ENCODE data around the gene TRIM33.
A peak's percentile ranks its signal among the peaks of the same experiment; 100 is the strongest.

The TRIM33 gene

DNA sequence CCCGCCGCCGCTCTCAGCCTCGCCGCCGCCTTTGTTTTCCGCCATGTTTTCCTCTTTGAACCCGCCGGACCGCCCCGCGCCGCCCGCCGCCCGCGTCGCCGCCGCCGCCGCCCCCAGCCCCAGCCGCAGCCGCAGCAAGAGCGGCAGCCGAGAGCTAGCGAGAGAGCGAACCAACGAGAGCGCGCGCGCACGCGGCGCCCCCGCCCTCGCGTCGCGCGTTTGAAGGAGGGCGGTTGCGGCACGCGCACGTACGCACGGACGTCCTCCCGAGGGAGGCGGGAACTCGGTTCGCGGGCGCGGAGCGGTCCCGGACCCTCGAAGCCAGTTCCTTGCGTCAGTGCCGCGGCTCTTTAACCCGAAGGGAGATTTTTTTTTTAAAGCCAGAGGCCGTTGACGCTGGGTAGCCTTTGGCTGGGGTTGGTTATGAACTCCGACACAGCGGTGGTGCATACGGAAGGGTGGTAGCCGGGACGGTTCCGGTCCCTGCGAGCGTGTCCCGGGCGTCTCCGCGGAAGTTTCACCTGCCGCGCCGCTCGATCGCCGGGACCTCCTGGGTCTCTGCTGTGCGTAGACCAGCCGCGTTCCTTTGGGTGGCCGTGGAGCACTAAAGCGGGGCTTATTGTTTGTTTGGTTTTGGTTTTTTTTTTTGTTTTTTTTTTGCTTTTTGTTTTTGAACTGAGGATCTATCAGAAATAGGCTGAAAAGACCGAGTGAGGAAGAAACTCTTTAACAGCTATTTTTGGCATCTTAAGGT, at the start of gene TRIM33:
TRIM33 (minus strand) TSS at position 172 of the 754 bp plus-strand sequence; CDS start at position 45, 127 bp downstream.
- peak; percentile 58 for DNase-seq

DNA sequence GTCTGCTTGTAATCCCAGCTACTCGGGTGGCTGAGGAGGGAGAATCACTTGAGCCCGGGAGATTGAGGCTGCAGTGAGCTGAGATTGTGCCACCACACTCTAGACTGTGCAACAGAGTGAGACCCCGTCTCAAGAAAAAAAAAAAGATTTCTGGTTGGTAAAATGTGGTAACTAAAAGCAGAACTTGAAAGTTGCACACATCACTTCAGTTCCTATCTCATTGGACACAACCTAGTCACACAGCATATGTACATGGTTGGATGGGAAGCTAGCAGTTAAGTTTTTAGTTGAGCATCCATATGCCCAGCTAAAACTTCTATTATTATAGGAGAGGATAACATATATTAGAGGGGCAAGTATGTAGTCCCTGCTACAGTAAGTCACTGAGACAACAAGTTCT, 48.4 kb upstream of the TRIM33 start:
- DNase-seq = no peak

DNA sequence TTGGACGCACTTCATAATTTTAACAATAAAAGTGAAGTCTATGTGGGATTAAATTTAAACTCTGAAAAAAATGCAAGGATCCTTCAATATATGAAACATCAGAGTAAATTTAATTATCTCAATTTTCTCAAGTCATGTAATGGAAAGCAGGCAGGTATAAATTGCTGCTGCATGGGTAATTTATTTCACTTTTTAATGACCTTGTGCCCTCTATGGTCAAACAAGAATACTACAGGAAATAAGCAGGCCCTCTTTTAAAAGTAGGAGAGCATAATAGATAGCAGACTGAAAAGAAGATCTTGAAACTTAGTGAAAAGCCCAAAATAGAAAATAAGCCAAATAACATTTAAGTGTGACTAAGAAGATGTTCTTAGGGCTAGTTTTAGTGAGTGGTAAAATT, 47.5 kb upstream of the TRIM33 start:
- DNase-seq = no peak

DNA sequence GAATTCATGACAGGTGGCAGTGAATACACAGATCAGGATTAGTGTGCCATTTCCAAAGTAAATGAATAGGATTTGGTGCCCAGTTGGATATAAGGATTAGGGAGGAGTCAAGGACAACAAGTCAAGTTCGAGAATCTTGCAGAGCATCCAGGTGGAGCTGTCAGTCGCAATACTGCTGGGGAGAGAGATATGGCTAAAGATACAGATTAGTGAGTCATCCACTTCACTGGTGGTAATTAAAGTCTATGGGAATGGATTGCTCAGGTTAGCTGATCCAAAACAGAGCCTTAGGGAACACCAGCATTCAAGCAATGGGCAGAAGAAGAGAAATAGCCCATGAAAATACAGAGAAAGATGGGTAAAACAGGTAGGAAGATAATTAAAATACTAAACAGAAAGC, 43.6 kb upstream of the TRIM33 start:
- DNase-seq = no peak

DNA sequence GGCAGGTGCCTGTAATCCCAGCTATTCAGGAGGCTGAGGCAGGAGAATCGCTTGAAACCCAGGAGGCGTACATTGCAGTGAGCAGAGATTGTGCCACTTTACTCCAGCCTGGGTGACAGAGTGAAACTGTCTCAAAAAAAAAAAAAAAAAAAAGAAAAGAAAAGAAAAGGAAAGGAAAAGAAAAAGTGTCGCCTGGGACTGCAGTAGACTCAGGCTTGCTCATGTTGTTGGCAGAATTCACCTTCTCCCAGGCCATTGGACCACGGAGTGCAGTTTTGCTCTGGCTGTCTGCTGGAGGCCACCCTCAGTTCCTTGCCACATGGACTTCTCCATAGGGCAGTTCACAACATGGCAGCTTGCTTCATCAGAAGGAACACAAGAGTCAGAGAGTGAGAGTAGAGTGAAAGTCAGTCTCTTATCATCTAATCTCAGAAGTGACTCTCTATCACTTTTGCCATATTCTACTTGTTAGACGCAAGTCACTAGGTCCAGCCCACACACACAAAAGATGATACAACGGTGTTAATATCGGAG, 41.2 kb upstream of the TRIM33 start:
- no peak for DNase-seq

DNA sequence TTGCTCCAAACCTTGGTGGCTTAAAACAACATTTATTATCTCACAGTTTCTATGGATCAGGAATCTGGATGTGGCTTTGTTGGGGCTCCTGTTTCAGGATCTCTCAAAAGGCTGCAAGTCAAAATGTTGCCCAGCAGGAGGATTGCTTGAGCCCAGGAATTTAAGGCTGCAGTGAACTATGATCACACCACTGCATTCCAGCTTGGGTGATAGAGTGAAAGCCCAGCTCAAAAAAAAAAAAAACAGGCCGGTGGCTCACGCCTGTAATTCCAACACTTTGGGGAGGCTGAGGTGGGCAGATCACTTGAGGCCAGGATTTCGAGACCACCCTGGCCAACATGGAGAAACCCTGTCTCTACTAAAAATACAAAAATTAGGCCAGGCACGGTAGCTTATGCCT, 40.4 kb upstream of the TRIM33 start:
- DNase-seq = no peak

DNA sequence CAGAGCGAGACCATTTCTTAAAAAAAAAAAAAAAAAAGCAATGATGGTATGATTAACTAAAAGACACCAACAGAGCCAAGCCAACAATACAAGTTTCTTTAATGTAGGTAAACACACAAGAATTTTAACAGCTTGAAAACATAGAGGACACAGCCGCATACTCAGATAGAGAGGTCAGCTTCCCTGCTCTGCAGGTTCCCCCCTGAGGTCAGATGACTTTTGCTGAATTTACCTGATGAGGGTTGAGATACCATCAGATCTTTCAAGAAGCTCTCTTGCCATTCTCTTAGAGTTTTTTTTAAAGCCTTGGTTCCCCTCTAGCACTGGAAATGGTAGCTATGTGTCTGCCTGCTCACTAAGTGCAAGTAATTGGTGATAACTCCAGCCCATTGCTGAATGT, 39.3 kb upstream of the TRIM33 start:
- DNase-seq = no peak

DNA sequence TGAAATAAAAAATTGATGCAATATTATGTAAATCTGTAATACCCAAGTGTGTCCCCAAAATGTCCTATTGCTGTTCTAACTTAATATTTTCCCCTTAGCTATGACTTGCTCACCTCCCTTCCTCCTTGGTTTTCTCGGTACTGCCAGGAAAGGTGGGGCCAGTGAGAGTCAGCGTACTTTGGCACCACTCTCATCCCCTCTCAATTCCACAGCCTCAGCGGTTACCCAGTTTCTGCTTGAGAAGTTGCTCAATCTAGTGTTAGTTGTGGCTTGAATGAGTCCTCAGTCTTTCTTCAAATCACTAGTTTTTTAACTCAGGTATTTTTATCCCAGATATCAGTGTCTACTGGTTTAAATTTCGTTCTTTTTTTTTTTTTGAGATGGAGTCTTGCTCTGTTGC, 38.1 kb upstream of the TRIM33 start:
- DNase-seq = no peak

DNA sequence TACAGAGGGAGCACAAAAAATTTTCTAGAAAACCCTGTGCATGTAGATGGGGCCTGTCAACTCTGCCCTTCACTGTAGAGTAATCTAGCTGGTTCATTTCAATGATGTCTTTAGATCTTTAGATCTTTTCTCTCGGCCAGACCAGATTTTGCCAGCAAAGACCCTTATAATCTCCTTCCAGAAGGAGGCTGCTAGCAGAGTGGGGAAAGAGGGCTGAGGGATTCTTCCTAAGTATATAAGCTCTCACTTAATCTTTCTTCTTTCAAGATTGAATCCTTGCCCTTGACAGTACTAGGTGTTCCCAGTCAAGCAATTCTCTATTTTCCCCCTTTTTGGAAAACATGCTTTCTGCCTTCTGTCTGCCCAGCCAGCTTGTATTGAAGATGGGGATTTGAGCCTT, 36.1 kb upstream of the TRIM33 start:
- no peak for DNase-seq

DNA sequence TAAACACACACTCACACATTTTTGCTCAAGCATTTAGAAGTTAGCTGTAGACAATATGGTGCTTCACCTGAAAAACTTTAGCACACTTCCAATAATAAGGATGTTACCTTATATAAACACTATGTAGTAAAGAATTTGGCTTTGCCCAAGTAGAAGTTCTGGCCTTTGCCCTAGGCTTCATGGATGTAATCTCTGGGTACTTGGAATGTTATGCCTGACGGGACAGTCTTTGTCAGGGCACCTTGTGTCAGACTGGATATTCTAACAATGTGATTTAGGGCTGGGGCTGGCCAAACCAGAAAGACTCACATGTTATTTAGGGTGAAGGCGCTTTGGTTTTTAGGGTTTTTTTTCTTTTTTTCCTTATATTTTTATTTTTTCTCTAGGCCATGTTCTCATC, 34.8 kb upstream of the TRIM33 start:
- DNase-seq = no peak

DNA sequence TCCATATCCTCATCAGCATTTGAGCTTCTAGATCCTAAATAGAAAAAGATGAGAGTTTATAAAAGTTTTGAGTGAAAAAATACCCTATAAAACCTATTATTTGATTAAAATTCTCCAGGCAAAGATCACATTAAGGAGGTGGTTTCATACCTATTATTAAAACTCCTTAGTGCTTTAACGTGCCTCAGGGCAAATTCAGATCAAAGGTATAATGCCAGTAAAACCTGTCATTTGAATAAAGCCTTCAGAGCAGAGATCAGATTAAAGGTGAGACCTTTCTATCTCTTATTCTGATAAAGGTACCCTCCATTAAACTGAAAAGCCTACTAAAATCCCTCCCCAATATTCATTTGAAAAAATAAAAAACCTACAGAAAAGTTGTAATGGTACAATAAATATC, 34.3 kb upstream of the TRIM33 start:
- DNase-seq = no peak

DNA sequence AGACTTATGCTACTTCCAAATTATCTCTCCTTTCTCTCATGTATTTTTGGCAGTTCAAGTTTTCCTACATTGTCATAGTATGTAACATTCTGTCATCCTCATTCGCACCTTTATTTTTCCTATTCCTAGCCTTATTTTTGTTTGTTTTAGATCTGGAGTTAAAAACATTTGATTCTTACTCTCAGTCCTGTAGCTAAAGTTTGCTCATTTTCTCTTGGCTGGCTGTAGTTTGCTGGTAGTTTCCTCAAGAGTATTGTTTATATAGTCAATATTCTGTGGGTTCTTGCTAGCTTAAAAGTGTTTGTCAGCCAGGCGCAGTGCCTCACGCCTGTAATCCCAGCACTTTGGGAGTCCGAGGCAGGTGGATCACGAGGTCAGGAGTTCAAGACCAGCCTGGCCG, 29.8 kb upstream of the TRIM33 start:
- no peak for DNase-seq

DNA sequence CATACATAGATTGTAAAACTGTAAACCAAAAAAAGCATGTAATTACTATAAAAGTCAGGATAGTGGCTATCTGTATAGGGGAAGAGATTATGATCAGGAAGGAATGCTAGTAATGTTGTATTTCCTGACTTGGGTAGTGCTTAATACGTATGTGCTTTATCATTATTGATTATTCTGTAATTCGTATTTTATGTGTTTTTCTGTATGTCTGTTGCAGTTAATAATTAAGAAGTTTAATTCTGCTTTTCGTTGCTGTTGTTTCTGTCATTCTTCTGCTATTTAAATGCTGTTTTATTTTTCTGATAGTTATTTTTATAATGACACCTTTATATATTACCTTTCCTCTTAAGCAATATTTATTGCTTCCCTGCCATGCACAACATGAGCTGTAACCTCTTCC, 29.3 kb upstream of the TRIM33 start:
- DNase-seq = no peak

DNA sequence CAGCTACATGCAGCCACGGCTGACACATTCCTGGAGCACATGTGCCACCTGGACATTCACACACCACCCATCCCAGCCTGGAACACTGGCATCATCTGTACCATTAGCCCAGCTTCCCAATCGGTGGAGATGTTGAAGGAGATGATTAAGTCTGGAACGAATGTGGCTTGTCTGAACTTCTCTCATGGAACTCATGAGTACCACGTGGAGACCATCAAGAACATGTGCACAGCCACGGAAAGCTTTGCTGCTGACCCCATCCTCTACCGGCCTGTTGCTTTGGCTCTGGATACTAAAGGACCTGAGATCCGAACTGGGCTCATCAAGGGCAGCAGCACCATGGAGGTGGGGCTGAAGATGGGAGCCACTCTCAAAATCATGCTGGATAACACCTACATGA, 25.0 kb upstream of the TRIM33 start:
- no peak for DNase-seq

DNA sequence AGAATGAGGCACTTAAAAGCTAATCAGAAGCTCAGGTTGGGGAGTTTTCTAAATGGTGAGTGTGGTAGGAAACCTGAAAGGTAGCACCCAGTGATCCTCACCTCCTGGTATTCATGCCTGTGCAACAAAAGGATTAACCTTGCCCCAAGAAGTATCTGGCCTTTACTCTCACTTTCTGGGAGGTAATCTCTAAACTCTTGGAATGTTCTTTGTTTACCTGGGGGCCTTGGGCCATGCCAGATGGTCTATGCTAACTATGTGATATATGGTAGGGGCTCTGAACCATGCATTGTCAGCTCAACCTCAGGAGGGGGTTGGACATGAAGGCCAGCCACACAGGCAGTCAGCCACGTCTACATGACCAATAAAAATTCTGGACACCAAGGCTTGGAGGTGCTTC, 24.4 kb upstream of the TRIM33 start:
- DNase-seq = no peak

DNA sequence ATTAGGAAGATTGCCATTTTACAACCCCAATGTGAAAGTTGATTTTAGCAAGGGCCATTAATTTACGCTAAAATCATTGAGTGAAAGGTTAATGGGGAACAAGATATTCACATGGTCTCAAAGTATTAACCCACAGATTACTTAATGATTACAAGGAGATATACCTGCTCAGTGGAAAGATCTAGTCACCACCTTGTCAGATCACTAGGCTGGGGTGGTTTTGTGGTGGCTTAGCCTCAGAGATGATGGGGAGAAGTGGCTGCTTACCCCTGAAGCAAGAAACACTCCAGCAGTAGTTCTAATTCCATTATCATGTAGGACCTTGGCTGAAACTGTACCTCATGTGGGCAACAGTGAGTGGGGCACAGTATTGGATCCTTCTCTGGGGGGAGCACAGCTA, 20.1 kb upstream of the TRIM33 start:
- no peak for DNase-seq

DNA sequence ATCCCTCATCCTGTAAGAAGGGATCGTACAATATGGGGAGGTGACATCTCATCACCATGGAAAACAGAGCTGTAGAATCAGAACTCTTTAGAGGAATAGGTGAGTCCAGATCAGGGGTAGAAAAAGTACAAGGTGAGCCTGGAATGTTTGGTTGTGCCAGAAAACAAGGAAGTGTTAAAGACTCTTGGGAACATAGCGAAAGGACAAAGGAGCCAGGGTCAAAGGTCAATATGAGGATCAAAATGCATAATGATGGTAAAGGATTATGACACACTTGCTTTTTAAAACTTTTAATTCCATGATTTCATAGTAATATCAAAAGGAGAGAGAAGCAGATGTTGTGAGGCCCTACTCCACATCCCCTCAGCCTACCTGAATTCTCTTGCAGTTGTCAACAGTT, 19.2 kb upstream of the TRIM33 start:
- no peak for DNase-seq

DNA sequence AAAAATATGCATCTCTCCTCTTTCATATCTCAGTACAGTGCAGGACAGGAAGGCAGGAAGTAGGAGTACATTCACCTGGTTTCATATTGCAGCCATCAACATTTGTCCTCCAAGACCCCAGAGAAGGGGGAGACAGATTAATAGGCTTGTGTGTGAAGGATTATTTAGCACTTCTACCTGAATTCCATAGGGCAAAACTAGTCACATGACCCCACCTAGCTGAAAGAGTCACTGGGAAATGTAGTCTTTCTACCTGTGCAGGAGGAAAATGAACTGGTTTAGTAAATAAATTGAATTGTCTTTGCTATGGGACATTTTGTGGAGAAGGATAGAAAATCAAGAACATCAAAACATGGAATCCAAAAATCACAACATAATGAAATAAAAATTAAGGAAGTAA, 13.9 kb upstream of the TRIM33 start:
- no peak for DNase-seq

DNA sequence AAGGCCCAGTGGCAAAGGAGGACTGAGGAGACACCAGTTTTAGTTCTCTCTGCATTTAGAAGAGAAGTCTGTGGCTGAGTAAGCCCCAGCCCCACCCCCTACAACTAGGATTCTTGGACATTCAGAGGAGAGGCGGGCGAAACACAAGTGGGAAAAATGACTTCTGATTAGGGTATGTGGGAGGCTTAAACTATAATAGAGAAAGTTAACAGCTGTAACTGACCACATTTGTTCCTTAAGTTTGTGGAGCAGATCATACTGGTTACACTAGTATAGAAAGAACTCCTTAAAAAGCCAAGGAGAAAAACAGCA, 11.2 kb upstream of the TRIM33 start:
- DNase-seq = no peak

DNA sequence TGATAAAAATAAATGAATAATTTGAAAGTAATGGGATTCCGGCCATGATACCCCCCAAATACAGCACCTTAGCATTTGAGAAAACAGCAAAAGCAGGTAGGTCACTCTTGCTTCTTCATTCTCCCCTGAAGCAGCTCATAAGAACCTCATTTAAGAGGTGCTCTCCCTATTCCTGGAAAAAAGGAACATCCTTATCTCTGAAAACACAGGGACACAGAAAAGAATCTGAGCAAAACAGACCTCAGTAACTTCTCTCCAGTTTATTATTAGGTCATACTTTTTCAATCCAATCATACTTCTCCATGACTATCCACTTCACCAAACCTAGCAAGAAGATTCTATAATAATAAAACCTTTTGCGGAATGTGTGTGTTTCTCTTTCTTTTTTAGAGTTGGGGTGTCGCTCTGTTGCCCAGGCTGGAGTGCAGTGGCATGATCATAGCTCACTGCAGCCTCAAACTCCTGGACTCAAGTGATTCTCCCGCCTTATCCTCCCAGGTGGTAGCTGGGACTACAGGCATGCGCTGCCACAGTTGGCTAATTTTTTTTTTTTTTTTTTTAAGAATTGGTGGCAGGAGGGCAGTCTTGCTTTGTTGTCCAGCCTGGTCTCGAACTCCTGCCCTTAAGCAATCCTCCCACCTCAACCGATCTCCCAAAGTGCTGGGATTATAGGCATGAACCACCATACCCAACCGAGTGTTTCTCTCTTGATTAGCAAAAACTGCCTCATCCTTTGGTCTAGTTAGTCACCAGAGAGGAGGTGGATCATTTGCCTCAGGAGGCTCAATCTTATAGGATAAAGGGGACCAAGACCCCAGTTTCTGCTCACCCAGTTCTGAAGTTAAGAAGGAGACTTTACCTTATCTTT, 10.6 kb upstream of the TRIM33 start:
- DNase-seq = no peak

DNA sequence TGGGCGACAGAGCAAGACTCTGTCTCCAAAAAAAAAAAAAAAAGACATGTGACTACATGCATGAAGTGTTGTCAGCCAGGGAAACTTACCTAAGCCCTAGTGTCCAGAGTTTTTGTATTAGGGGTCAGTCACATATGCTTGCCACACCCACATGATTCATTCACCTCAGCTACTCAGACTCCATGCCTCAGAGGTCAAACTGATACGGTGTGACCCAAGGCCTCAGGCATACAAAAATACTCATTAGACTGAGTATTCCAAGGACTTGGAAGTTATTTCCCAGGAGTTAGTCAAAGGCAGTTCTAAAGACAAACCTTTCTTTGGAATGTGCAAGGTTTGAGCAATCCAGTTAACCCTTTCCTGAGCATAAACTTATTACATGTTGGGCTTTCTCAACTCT, 6.3 kb upstream of the TRIM33 start:
- DNase-seq = no peak

DNA sequence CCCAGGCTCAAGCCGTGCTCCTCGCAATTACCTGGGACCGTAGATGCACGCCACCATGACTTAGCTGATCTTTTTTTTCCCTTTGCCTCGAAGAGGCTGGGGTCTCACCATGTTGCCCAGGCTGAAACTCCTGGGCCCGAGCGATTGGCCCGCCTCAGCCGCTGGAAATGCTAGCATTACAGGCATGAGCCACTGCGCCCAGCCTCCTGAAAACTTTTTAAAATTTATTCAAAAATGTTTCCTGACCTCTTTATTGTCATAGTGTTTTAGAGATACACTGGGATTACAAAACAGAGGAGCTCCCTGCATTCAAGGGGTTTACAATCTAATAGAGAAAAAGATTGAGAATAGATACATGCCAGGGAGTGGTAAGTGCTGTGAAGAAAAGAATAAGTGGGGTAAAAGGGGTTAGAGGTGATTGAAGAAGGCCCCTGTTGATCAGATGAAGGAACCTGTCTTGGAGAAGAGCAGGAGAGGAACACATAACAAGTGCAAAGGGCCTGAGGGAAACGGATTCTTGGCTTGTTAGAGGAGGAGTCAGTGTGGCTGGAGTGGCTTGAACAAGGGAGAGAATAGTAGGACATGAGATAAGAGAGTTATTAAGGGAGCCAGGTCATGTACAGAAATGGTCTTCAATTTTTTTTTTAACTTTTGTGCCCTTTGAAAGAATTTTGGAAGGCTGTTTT, 1.7 kb upstream of the TRIM33 start:
- DNase-seq = no peak

DNA sequence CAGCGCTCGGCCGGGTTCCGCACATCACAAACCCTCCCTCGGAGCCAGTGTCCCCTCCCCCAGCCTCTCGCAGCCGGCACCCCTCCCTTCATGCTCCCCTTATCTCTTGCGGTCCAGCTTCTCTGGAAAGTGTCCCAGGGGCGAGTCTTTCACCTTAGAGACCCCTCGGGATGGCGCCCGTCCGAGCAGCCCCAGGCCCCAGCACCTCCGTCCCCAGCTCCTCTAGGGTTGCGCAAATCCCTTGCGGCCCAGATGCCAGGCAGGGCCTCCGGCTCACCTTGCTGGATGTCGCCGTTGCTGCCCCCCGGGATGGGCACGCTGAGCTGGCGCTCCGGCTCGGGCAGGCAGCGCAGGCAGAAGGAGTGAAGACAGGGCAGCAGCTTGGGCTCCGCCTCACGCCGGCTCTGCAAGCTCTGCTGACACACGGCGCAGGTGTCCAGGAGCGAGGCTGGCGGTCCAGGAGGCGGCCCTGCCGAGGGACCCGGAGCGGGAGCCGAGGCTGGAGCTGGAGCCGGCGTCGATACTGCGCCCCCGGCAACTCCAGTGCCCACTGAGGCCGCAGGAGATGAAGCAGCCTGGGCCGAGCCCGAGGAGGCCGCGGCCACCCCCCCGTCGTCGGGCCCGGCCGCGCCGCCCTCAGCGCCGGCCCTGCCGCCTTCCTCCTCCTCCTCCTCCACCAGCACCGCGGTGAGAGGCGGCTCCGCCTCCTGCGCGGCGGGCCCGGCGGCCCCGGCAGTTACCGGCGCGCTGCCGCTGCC, 550 bp downstream of the TRIM33 start:
- DNase-seq = no peak

Data from NCI-H2081 treated with DMSO at 0.1 percent for 48 hours (cell line).